HEK293 (cell line): ENCODE data around the gene KRTAP5-7.

ENCODE experiments used
- YY1 ChIP-seq: fragments of 450-650 bp; formaldehyde crosslinking; IDR thresholded peaks from 2 replicates; pipeline ENCODE4 v1.5.1; 2018; ENCODE audit warnings: missing biosample characterization, missing genetic modification characterization
- ZNF274 ChIP-seq, 2 experiments: fragments of 200-500 bp in 1 of 2; fragments of 450-650 bp in 1 of 2; sonication (Bioruptor generic) in 1 of 2; formaldehyde crosslinking in 1 of 2; IDR thresholded peaks; 2 replicates each; pipeline versions ENCODE4 v1.5.1 to v1.6.1; 2014 to 2016; ENCODE audit warnings: borderline replicate concordance in 1 of 2, inconsistent platforms in 1 of 2, low read length in 1 of 2, missing biosample characterization in 1 of 2, missing genetic modification characterization in 1 of 2
- ZNF514 ChIP-seq: fragments of 450-650 bp; formaldehyde crosslinking; IDR thresholded peaks from 2 replicates; pipeline ENCODE4 v1.5.1; 2016; ENCODE audit warnings: missing biosample characterization, missing genetic modification characterization
- ZNF670 ChIP-seq: fragments of 450-650 bp; formaldehyde crosslinking; IDR thresholded peaks from 2 replicates; pipeline ENCODE4 v1.5.1; 2016; ENCODE audit warnings: missing biosample characterization, missing genetic modification characterization, low read depth
- ZNF768 ChIP-seq: fragments of 450-650 bp; formaldehyde crosslinking; IDR thresholded peaks from 2 replicates; pipeline ENCODE4 v1.5.1; 2018; ENCODE audit warnings: missing biosample characterization, mild to moderate bottlenecking, missing genetic modification characterization
- ZSCAN16 ChIP-seq: fragments of 450-650 bp; formaldehyde crosslinking; IDR thresholded peaks from 2 replicates; pipeline ENCODE4 v1.5.1; 2016; ENCODE audit warnings: missing biosample characterization, missing genetic modification characterization
- TF ChIP-seq, protein P1 (sequence below): fragments of 450-650 bp; formaldehyde crosslinking; IDR thresholded peaks from 2 replicates; pipeline ENCODE4 v1.5.1; 2016; ENCODE audit warnings: missing biosample characterization, missing genetic modification characterization
- TF ChIP-seq, protein P2 (sequence below): fragments of 450-650 bp; IDR thresholded peaks from 2 replicates; pipeline ENCODE4 v1.5.1; 2018; ENCODE audit warnings: missing biosample characterization, mild to moderate bottlenecking, missing genetic modification characterization

DNA sequence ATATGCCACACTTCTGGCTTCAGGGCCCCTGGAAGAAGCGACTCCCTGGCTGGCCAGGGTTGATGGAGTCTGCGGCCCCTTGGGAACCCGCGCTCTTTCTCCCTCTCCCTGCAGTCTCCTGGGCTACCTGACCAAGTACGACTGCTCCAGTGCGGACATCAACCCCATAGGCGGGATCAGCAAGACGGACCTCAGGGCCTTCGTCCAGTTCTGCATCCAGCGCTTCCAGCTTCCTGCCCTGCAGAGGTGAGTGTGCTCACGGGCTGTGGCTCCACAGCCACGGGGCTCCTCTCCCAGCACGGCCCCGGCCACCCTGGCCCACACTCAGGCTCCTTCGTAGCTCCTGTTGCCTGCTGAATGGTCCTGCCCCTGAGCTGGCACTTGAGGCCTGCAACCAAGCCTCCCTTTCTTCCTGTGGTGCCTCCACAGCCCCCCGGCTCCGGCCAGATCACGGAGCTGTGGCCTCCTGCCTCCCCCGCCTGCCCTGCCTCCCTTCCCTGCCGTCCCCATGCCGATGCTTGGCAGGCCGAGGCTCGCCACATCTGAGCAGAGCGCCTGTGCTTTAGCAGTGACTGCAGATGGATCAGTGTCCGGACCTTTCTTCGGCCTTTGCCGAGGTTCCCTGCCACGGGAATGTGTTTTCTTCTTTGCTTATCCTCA lies 36.2 kb upstream of the KRTAP5-7 start:
- no peak for TF ChIP-seq ZNF768 (tag by site-specific recombination)
- no peak for TF ChIP-seq YY1 (tag by site-specific recombination)
- no peak for TF ChIP-seq ZNF514 (tag by site-specific recombination)
- TF ChIP-seq, protein P1, sequence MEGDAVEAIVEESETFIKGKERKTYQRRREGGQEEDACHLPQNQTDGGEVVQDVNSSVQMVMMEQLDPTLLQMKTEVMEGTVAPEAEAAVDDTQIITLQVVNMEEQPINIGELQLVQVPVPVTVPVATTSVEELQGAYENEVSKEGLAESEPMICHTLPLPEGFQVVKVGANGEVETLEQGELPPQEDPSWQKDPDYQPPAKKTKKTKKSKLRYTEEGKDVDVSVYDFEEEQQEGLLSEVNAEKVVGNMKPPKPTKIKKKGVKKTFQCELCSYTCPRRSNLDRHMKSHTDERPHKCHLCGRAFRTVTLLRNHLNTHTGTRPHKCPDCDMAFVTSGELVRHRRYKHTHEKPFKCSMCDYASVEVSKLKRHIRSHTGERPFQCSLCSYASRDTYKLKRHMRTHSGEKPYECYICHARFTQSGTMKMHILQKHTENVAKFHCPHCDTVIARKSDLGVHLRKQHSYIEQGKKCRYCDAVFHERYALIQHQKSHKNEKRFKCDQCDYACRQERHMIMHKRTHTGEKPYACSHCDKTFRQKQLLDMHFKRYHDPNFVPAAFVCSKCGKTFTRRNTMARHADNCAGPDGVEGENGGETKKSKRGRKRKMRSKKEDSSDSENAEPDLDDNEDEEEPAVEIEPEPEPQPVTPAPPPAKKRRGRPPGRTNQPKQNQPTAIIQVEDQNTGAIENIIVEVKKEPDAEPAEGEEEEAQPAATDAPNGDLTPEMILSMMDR (tag by site-specific recombination) = no peak
- TF ChIP-seq ZSCAN16 = no peak
- TF ChIP-seq, protein P2, sequence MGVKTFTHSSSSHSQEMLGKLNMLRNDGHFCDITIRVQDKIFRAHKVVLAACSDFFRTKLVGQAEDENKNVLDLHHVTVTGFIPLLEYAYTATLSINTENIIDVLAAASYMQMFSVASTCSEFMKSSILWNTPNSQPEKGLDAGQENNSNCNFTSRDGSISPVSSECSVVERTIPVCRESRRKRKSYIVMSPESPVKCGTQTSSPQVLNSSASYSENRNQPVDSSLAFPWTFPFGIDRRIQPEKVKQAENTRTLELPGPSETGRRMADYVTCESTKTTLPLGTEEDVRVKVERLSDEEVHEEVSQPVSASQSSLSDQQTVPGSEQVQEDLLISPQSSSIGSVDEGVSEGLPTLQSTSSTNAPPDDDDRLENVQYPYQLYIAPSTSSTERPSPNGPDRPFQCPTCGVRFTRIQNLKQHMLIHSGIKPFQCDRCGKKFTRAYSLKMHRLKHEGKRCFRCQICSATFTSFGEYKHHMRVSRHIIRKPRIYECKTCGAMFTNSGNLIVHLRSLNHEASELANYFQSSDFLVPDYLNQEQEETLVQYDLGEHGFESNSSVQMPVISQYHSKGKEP (tag by site-specific recombination) = no peak
- no peak for TF ChIP-seq ZNF274 (IDR thresholded peaks at IDR 0.05; ENCODE audit: low read length)
- no peak for TF ChIP-seq ZNF274 (tag by site-specific recombination; IDR thresholded peaks at IDR 0.05; ENCODE audit: borderline replicate concordance)
- no peak for TF ChIP-seq ZNF670 (tag by site-specific recombination)
